RWPE2 (cell line): Measurements from ENCODE around the gene SLC37A4.
"Not testable (repeated sequence)": the region's sequence is repeated elsewhere in the genome, so short reads cannot be mapped to it uniquely, and the experiment has no call there.

Source experiments
- ATAC-seq: fragments of 200-7000 bp; cut with Tn5 transposase; 3 replicates; pipeline ENCODE4 v1.9.1; 2021; ENCODE audit warnings: low read depth
- DNase-seq: peaks from one replicate; pipeline ENCODE4 v3.0.0-alpha.2; 2020; ENCODE audit warnings: low spot score
- H3K27ac ChIP-seq: fragments of 450-650 bp; 2 replicates; pipeline ENCODE4 v1.5.1; 2017; ENCODE audit warnings: mild to moderate bottlenecking; ENCODE audit not compliant: poor library complexity, severe bottlenecking
- H3K27me3 ChIP-seq: fragments of 250-450 bp; sonication (Bioruptor Pico); 2 replicates; pipeline ENCODE4 v1.5.1; 2021; ENCODE audit warnings: mild to moderate bottlenecking, moderate library complexity; ENCODE audit not compliant: insufficient read depth, poor library complexity, severe bottlenecking
- H3K36me3 ChIP-seq: fragments of 250-450 bp; sonication (Bioruptor Pico); 2 replicates; pipeline ENCODE4 v1.5.1; 2020; ENCODE audit warnings: low read depth, mild to moderate bottlenecking, moderate library complexity
- H3K4me1 ChIP-seq: fragments of 250-450 bp; sonication (Bioruptor Pico); 2 replicates; pipeline ENCODE4 v1.5.1; 2021; ENCODE audit warnings: mild to moderate bottlenecking, moderate library complexity; ENCODE audit not compliant: insufficient read depth, poor library complexity, severe bottlenecking
- H3K4me3 ChIP-seq: fragments of 250-450 bp; sonication (Bioruptor Pico); 2 replicates; pipeline ENCODE4 v1.5.1; 2021; ENCODE audit warnings: mild to moderate bottlenecking, moderate library complexity; ENCODE audit not compliant: severe bottlenecking
- H3K9me3 ChIP-seq: fragments of 250-450 bp; sonication (Bioruptor Pico); 2 replicates; pipeline ENCODE4 v1.5.1; 2021; ENCODE audit warnings: mild to moderate bottlenecking, moderate library complexity; ENCODE audit not compliant: severe bottlenecking
- TF ChIP-seq, protein P1 (sequence below): fragments of 450-650 bp; IDR thresholded peaks from one replicate; pipeline ENCODE4 v1.5.1; 2017; ENCODE audit warnings: mild to moderate bottlenecking, moderate library complexity; ENCODE audit not compliant: poor library complexity, severe bottlenecking

Gene SLC37A4

GRCh38 chr11:119065369-119065768 lies 34.7 kb upstream of the SLC37A4 start:
- Histone ChIP-seq H3K9me3 (no peaks in the 10 kb centered on the region), H3K4me3 (no peak overlapping the region), H3K36me3 (peaks cover 13% of the 10 kb centered on the region), H3K4me1 (no peaks in the 10 kb centered on the region), H3K27ac (no peak overlapping the region), H3K27me3 (no peaks in the 10 kb centered on the region)
- ATAC-seq, result no peak
- no peak for DNase-seq
- TF ChIP-seq, protein P1, sequence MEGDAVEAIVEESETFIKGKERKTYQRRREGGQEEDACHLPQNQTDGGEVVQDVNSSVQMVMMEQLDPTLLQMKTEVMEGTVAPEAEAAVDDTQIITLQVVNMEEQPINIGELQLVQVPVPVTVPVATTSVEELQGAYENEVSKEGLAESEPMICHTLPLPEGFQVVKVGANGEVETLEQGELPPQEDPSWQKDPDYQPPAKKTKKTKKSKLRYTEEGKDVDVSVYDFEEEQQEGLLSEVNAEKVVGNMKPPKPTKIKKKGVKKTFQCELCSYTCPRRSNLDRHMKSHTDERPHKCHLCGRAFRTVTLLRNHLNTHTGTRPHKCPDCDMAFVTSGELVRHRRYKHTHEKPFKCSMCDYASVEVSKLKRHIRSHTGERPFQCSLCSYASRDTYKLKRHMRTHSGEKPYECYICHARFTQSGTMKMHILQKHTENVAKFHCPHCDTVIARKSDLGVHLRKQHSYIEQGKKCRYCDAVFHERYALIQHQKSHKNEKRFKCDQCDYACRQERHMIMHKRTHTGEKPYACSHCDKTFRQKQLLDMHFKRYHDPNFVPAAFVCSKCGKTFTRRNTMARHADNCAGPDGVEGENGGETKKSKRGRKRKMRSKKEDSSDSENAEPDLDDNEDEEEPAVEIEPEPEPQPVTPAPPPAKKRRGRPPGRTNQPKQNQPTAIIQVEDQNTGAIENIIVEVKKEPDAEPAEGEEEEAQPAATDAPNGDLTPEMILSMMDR, result peak; percentile 49

GRCh38 chr11:119062779-119063178 lies 32.1 kb upstream of the SLC37A4 start:
- H3K4me3 ChIP-seq, result no peak overlapping the region
- no peaks in the 10 kb centered on the region for H3K27me3 ChIP-seq
- H3K9me3 ChIP-seq, result no peaks in the 10 kb centered on the region
- ATAC-seq, result no peak
- TF ChIP-seq, protein P1, result no peak
- H3K4me1 ChIP-seq, result no peaks in the 10 kb centered on the region
- H3K36me3 ChIP-seq, result no peaks in the 10 kb centered on the region
- no peak overlapping the region for H3K27ac ChIP-seq
- no peak for DNase-seq

GRCh38 chr11:119061256-119061655 lies 30.6 kb upstream of the SLC37A4 start:
- H3K27me3 ChIP-seq, result no peaks in the 10 kb centered on the region
- TF ChIP-seq, protein P1, result no peak
- H3K4me3 ChIP-seq, result no peak overlapping the region
- no peak for ATAC-seq
- H3K27ac ChIP-seq, result no peak overlapping the region
- H3K9me3 ChIP-seq, result no peaks in the 10 kb centered on the region
- DNase-seq, result no peak
- H3K4me1 ChIP-seq, result no peaks in the 10 kb centered on the region
- H3K36me3 ChIP-seq, result no peaks in the 10 kb centered on the region

DNA sequence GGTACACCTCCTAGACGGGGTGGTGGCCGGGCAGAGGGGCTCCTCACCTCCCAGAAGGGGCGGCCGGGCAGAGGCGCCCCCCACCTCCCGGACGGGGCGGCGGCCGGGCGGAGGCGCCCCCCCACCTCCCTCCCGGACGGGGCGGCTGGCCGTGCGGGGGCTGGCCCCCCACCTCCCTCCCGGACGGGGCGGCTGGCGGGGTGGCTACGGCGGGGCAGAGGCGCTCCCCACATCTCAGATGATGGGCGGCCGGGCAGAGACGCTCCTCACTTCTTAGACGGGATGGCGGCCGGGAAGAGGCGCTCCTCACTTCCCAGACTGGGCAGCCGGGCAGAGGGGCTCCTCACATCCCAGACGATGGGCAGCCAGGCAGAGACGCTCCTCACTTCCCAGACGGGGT lies 28.5 kb upstream of the SLC37A4 start:
- not testable (repeated sequence) for H3K27ac ChIP-seq, H3K4me1 ChIP-seq, DNase-seq, ATAC-seq, H3K27me3 ChIP-seq, H3K9me3 ChIP-seq, H3K4me3 ChIP-seq
- H3K36me3 ChIP-seq, result peaks cover 20% of the 10 kb centered on the region

GRCh38 chr11:119057000-119057769 lies 26.5 kb upstream of the SLC37A4 start, which contains the start of gene HYOU1:
TSS of gene HYOU1 (minus strand) at chr11:119057205. CDS start at chr11:119056160, 1,045 bp downstream.
- TF ChIP-seq, protein P1, result peak; percentile 27
- peak; percentile 91 for ATAC-seq

More at GRCh38 chr11:119057000-119057769, 26.5 kb upstream of the SLC37A4 start, which contains the start of gene HYOU1:
- Histone ChIP-seq H3K4me1 (peaks cover 7% of the 10 kb centered on the region), H3K27ac (peak within 1 kb of the TSS; percentile 61), H3K27me3 (no peaks in the 10 kb centered on the region), H3K9me3 (no peaks in the 10 kb centered on the region), H3K36me3 (peaks cover 40% of the 10 kb centered on the region), H3K4me3 (peak within 1 kb of the TSS; percentile 97)
- DNase-seq, result peak; percentile 99
